ENCODE measurements around the gene PRKCA. TPM values are rescaled to one million over a fixed set of nuclear protein-coding genes. Genes with fewer than 3 reads are reported as not detected.

PRKCA gene
- total and polyA plus RNA-seq, 2 donors (not counting 3 experiments of a cell fraction or from before 2014, with no cell fraction given): 7.5 to 34.2 TPM

DNA sequence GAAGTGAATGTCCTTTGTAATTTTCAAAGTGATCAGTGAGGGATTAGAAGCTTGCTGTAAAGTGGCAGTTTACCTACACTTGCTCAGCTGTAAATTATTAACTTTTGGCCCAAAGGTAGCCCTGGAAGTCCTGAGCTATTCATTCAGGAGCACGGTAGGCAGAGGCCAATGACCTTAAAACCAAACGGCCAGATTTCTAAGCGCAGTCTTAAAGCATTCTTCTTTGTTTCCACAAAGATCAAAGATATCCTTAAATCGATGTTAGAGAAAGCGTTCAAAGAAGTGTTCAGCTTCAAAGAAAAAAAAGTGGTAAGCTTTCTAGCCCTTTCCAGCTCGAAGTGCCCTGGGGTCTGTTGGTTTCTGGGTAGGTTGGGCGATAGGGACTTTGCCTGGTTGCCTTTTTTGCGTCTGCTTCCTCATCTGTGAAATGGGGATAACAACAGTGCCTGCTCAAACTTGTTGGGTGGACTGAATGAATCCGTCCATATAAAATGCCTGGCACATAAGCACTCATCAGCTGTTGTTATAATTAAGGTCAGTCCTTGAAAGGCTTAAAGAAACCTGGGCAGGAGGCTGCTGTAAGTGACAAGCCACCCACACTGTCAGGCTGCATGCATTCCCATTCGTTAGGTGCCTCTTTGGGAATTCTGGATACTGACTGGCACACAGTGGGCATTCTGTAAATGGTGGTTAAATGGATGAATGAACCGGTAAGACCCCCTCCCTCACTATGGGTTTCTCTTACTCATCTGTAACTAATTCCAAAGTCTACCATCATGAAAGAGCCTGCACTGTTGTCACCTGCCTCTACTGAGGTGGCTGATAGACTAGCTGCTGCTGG, 113.2 kb downstream of the PRKCA start:
- POLR2A ChIA-PET: no interaction called here

DNA sequence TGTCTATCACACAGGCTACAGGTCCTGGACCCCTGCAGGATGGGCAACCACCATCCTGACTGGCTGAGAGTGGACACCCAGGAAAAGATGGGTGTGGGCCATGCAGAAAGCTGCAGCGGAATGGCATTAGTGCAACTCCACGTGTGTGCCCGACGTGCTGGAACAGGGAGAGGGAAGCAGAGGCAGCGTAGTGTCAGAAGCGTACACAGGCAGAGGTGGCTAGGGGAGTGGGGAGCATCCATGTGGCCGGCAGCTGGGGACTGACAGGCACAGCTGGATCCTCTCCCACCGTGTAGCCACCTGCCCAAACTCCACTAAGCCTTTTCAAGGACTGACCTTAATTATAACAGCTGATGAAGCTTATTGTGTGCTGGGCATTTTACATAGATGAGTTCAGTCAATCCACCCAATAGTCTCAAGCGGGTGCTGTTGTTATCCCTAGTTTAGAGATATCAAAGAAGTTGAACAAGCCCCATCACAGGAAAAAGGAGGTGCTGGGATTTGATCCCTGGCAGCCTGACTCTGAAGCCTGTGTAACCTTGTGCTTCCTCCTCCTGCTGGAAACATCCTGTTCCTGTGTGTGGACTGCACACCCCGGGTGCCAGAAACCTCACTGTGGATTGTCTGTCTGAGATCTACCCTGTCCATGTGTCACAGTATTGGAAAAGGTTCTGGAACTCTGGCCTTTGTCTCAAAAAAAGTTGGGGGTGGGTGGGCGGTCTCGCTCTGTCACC, 114.0 kb downstream of the PRKCA start:
- TF ChIP-seq, protein P1, sequence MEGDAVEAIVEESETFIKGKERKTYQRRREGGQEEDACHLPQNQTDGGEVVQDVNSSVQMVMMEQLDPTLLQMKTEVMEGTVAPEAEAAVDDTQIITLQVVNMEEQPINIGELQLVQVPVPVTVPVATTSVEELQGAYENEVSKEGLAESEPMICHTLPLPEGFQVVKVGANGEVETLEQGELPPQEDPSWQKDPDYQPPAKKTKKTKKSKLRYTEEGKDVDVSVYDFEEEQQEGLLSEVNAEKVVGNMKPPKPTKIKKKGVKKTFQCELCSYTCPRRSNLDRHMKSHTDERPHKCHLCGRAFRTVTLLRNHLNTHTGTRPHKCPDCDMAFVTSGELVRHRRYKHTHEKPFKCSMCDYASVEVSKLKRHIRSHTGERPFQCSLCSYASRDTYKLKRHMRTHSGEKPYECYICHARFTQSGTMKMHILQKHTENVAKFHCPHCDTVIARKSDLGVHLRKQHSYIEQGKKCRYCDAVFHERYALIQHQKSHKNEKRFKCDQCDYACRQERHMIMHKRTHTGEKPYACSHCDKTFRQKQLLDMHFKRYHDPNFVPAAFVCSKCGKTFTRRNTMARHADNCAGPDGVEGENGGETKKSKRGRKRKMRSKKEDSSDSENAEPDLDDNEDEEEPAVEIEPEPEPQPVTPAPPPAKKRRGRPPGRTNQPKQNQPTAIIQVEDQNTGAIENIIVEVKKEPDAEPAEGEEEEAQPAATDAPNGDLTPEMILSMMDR (IDR thresholded peaks at IDR 0.05; ENCODE audit: extremely low read depth in 1 of 2, insufficient read depth in 1 of 2, low read depth in 1 of 2, low read length in 2 of 2): no peak
- TF ChIP-seq EZH2 (IDR thresholded peaks at IDR 0.05; ENCODE audit: borderline replicate concordance, low read depth, low read length, severe bottlenecking): no peak
- FAIRE-seq: no peak
- peaks cover 7% of the 10 kb centered on the region for H3K79me2 ChIP-seq (ENCODE audit: control insufficient read depth, insufficient read depth, low read length)

More for the DNA sequence above, 113.2 kb downstream of the PRKCA start:
- no peaks in the 10 kb centered on the region for H3K4me1 ChIP-seq (ENCODE audit: control insufficient read depth, extremely low read depth, insufficient read depth, low read length)
- H3K36me3 ChIP-seq (ENCODE audit: control insufficient read depth in 2 of 2, extremely low read depth in 1 of 2, insufficient read depth in 2 of 2, low read length in 2 of 2): no peaks in the 10 kb centered on the region
- H3K27ac ChIP-seq (ENCODE audit: insufficient read depth, low read depth, low read length): no peak overlapping the region
- BruUV-seq (replicated peaks): no TSS peak
- no peak for TF ChIP-seq EZH2 (IDR thresholded peaks at IDR 0.05; ENCODE audit: borderline replicate concordance, low read depth, low read length, severe bottlenecking)
- no peak for TF ChIP-seq POLR2A (IDR thresholded peaks at IDR 0.05; ENCODE audit: low read depth, low read length)
- TF ChIP-seq FOS (IDR thresholded peaks at IDR 0.05; ENCODE audit: borderline replicate concordance, insufficient read depth, low read length): no peak
- TF ChIP-seq MYC (IDR thresholded peaks at IDR 0.05; ENCODE audit: low read depth, low read length): no peak
- no peak for TF ChIP-seq POLR2AphosphoS5 (IDR thresholded peaks at IDR 0.05; ENCODE audit: insufficient read depth, low read depth, low read length)
- TF ChIP-seq, protein P2, sequence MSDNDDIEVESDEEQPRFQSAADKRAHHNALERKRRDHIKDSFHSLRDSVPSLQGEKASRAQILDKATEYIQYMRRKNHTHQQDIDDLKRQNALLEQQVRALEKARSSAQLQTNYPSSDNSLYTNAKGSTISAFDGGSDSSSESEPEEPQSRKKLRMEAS (IDR thresholded peaks at IDR 0.05; ENCODE audit: insufficient read depth, insufficient read length): no peak
- no peaks in the 10 kb centered on the region for H4K20me1 ChIP-seq (replicated peaks; ENCODE audit: control insufficient read depth, extremely low read depth, insufficient read depth, low read length)
- DNase-seq (ENCODE audit: low read depth, low spot score) (no peak), FAIRE-seq (no peak)
- dilution Hi-C loops (cut with MboI; ENCODE audit: extremely low pct_ligation_motif_present, low sequenced_read_pairs): no loop called here
- H3K27me3 ChIP-seq (ENCODE audit: control insufficient read depth in 2 of 2, insufficient read depth in 2 of 2, low read length in 2 of 2): no peaks in the 10 kb centered on the region
- H3K9ac ChIP-seq (replicated peaks; ENCODE audit: extremely low read depth, insufficient read depth, low read length): no peak overlapping the region
- H3K79me2 ChIP-seq (ENCODE audit: control insufficient read depth, insufficient read depth, low read length): peaks cover 7% of the 10 kb centered on the region
- H2AFZ ChIP-seq (ENCODE audit: low read depth, low read length): no peak overlapping the region
- no peak overlapping the region for H3K4me3 ChIP-seq (replicated peaks in 1 of 3; ENCODE audit: insufficient read depth in 1 of 3, low read depth in 1 of 3, low read length in 3 of 3)
- intact Hi-C loops (cut with micrococcal nuclease): no loop called here
- H3K9me3 ChIP-seq (replicated peaks; ENCODE audit: control insufficient read depth, insufficient read depth, low read length): no peaks in the 10 kb centered on the region
- H3K9me1 ChIP-seq (replicated peaks; ENCODE audit: control insufficient read depth, extremely low read depth, insufficient read depth, low read length): no peaks in the 10 kb centered on the region
- no peak overlapping the region for H3K4me2 ChIP-seq (ENCODE audit: insufficient read depth, low read length)
- CTCF ChIA-PET: interaction anchor here (1.2 kb wide), 1 partner anchor 12 kb away, joined by 4 read pairs; no protein-coding TSS in a partner anchor

More for the DNA sequence above, 114.0 kb downstream of the PRKCA start:
- Histone ChIP-seq H3K4me3 (replicated peaks in 1 of 3; ENCODE audit: insufficient read depth in 1 of 3, low read depth in 1 of 3, low read length in 3 of 3) (no peak overlapping the region), H3K4me1 (ENCODE audit: control insufficient read depth, extremely low read depth, insufficient read depth, low read length) (no peaks in the 10 kb centered on the region), H3K36me3 (ENCODE audit: control insufficient read depth in 2 of 2, extremely low read depth in 1 of 2, insufficient read depth in 2 of 2, low read length in 2 of 2) (no peaks in the 10 kb centered on the region), H3K27ac (ENCODE audit: insufficient read depth, low read depth, low read length) (no peak overlapping the region), H3K27me3 (ENCODE audit: control insufficient read depth in 2 of 2, insufficient read depth in 2 of 2, low read length in 2 of 2) (no peaks in the 10 kb centered on the region), H3K9me3 (replicated peaks; ENCODE audit: control insufficient read depth, insufficient read depth, low read length) (no peaks in the 10 kb centered on the region), H2AFZ (ENCODE audit: low read depth, low read length) (no peak overlapping the region), H3K9ac (replicated peaks; ENCODE audit: extremely low read depth, insufficient read depth, low read length) (no peak overlapping the region), H3K4me2 (ENCODE audit: insufficient read depth, low read length) (no peak overlapping the region), H4K20me1 (replicated peaks; ENCODE audit: control insufficient read depth, extremely low read depth, insufficient read depth, low read length) (no peaks in the 10 kb centered on the region), H3K9me1 (replicated peaks; ENCODE audit: control insufficient read depth, extremely low read depth, insufficient read depth, low read length) (no peaks in the 10 kb centered on the region)
- POLR2A ChIA-PET: no interaction called here
- CTCF ChIA-PET: no interaction called here
- no TSS peak for BruUV-seq (replicated peaks)
- intact Hi-C loops (cut with micrococcal nuclease): no loop called here
- dilution Hi-C loops (cut with MboI; ENCODE audit: extremely low pct_ligation_motif_present, low sequenced_read_pairs): no loop called here
- DNase-seq (ENCODE audit: low read depth, low spot score): no peak

Data from endothelial cell of umbilical vein (primary cell).